ENCODE results near the gene SLC9A8.

SLC9A8 gene

GRCh38 chr20:49811825-49812506, 662 bp upstream of the SLC9A8 start:
- H3K4me3 ChIP-seq (ENCODE audit: low read depth, low read length) = peak overlapping the region; percentile 85

- peak overlapping the region; percentile 85 for H3K4me3 ChIP-seq (ENCODE audit: low read depth, low read length)
These were observed 812 bp downstream of the SLC9A8 start for GRCh38 chr20:49813305-49813974.

GRCh38 chr20:49814057-49814694, 1.5 kb downstream of the SLC9A8 start:
- no peak overlapping the region for H3K4me3 ChIP-seq (ENCODE audit: low read depth, low read length)

GRCh38 chr20:49818816-49819215, 6.2 kb downstream of the SLC9A8 start:
- no peak overlapping the region for H3K4me3 ChIP-seq (ENCODE audit: low read depth, low read length)

- H3K4me3 ChIP-seq (ENCODE audit: low read depth, low read length) = no peak overlapping the region
These were observed 7.1 kb downstream of the SLC9A8 start for GRCh38 chr20:49819702-49820101.

- H3K4me3 ChIP-seq (ENCODE audit: low read depth, low read length) = no peak overlapping the region
These were observed 8.8 kb downstream of the SLC9A8 start for GRCh38 chr20:49821381-49821780.

- H3K4me3 ChIP-seq (ENCODE audit: low read depth, low read length) = no peak overlapping the region
These were observed 9.3 kb downstream of the SLC9A8 start for GRCh38 chr20:49821870-49822331.

- no peak overlapping the region for H3K4me3 ChIP-seq (ENCODE audit: low read depth, low read length)
These were observed 10.7 kb downstream of the SLC9A8 start for GRCh38 chr20:49823152-49823847.

GRCh38 chr20:49824206-49824605, 11.6 kb downstream of the SLC9A8 start:
- no peak overlapping the region for H3K4me3 ChIP-seq (ENCODE audit: low read depth, low read length)

- no peak overlapping the region for H3K4me3 ChIP-seq (ENCODE audit: low read depth, low read length)
These were observed 12.9 kb downstream of the SLC9A8 start for GRCh38 chr20:49825521-49826033.

- no peak overlapping the region for H3K4me3 ChIP-seq (ENCODE audit: low read depth, low read length)
These were observed 18.6 kb downstream of the SLC9A8 start for GRCh38 chr20:49831022-49831769.

GRCh38 chr20:49831770-49832631, 19.4 kb downstream of the SLC9A8 start:
- H3K4me3 ChIP-seq (ENCODE audit: low read depth, low read length) = no peak overlapping the region

GRCh38 chr20:49832632-49833327, 20.2 kb downstream of the SLC9A8 start:
- H3K4me3 ChIP-seq (ENCODE audit: low read depth, low read length) = no peak overlapping the region

- H3K4me3 ChIP-seq (ENCODE audit: low read depth, low read length) = no peak overlapping the region
These were observed 20.9 kb downstream of the SLC9A8 start for GRCh38 chr20:49833483-49833882.

- no peak overlapping the region for H3K4me3 ChIP-seq (ENCODE audit: low read depth, low read length)
These were observed 22.4 kb downstream of the SLC9A8 start for GRCh38 chr20:49835031-49835430.

- no peak overlapping the region for H3K4me3 ChIP-seq (ENCODE audit: low read depth, low read length)
These were observed 25.9 kb downstream of the SLC9A8 start for GRCh38 chr20:49838546-49838945.

GRCh38 chr20:49843139-49843538, 30.5 kb downstream of the SLC9A8 start:
- no peak overlapping the region for H3K4me3 ChIP-seq (ENCODE audit: low read depth, low read length)

GRCh38 chr20:49843770-49844380, 31.2 kb downstream of the SLC9A8 start:
- H3K4me3 ChIP-seq (ENCODE audit: low read depth, low read length) = no peak overlapping the region

- H3K4me3 ChIP-seq (ENCODE audit: low read depth, low read length) = no peak overlapping the region
These were observed 32.4 kb downstream of the SLC9A8 start for GRCh38 chr20:49845060-49845459.
